ENCODE results near the gene ADAMTSL1. TPM values are rescaled to one million over a fixed set of nuclear protein-coding genes. Genes with fewer than 3 reads are reported as not detected.

Gene ADAMTSL1
- total and polyA plus RNA-seq, 2 of the 8 experiments (the other 6 are each of a cell fraction or from before 2014, with no cell fraction given): 0.84 to 1.1 TPM

DNA sequence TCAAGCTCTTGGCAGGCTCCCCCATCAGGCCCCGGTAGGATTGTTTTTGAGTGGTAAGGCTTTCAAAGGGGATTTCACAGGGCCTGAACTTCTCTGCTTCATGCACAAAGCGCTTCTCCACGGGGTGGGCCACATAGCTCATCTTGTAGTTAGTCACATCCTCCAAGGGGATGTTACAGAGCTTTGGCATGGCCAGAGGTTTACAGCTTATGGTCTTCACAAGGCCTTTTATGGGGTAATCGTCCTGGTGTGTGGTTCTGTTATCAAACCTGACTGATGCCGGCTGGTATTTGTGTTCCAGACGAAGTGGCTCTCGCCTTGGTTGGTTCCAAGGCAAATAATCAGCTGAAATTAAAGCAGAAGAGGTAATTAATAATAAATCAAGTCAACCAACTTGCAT lies 454.8 kb downstream of the ADAMTSL1 start:
- H2BK5ac ChIP-seq (ENCODE audit: low read depth, low read length): no peak overlapping the region
- TF ChIP-seq, protein P1, sequence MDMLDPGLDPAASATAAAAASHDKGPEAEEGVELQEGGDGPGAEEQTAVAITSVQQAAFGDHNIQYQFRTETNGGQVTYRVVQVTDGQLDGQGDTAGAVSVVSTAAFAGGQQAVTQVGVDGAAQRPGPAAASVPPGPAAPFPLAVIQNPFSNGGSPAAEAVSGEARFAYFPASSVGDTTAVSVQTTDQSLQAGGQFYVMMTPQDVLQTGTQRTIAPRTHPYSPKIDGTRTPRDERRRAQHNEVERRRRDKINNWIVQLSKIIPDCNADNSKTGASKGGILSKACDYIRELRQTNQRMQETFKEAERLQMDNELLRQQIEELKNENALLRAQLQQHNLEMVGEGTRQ (IDR thresholded peaks at IDR 0.05; ENCODE audit: low read length): no peak
- no peak for TF ChIP-seq ASH2L (IDR thresholded peaks at IDR 0.05; ENCODE audit: low read length)
- TF ChIP-seq E2F6 (IDR thresholded peaks at IDR 0.05): no peak
- no peak for TF ChIP-seq EGR1 (IDR thresholded peaks at IDR 0.05; ENCODE audit: borderline replicate concordance, low read depth, low read length)
- TF ChIP-seq FOSL1 (IDR thresholded peaks at IDR 0.05; ENCODE audit: insufficient read depth, low read depth, low read length): no peak
- TF ChIP-seq RAD21 (IDR thresholded peaks at IDR 0.05 in 1 of 2, conservative IDR thresholded peaks at IDR 0.05 in 1 of 2; ENCODE audit: low read depth in 2 of 2, low read length in 2 of 2): no peak
- no peak overlapping the region for H3K4me2 ChIP-seq (ENCODE audit: insufficient read depth in 1 of 2, low read depth in 2 of 2, low read length in 2 of 2)
- H3K27me3 ChIP-seq (replicated peaks in 1 of 4; ENCODE audit: control insufficient read depth in 3 of 4, extremely low read depth in 1 of 4, insufficient read depth in 3 of 4, low read length in 3 of 4): no peaks in the 10 kb centered on the region
- WGBS, 2 experiments (ENCODE audit: extremely low coverage in 1 of 2, insufficient coverage in 1 of 2, insufficient read length in 1 of 2, insufficient replicate concordance in 2 of 2, low coverage in 1 of 2, low lambda C conversion rate in 2 of 2, missing lambda C conversion rate in 1 of 2): 90% methylated on average over 7 of the region's 7 CpGs; no CpG with 5 or more reads in 1 of the 2 experiments
- H2BK120ac ChIP-seq (replicated peaks; ENCODE audit: low read depth, low read length): no peak overlapping the region
- no peaks in the 10 kb centered on the region for H4K20me1 ChIP-seq (replicated peaks in 1 of 2; ENCODE audit: control insufficient read depth in 1 of 2, insufficient read depth in 2 of 2, low read length in 2 of 2)
- H3K9me3 ChIP-seq (ENCODE audit: insufficient read depth in 2 of 2, low read depth in 1 of 2, low read length in 1 of 2): no peaks in the 10 kb centered on the region
- no peak overlapping the region for H3K18ac ChIP-seq (ENCODE audit: extremely low read depth, low read length)
- H2BK12ac ChIP-seq (ENCODE audit: low read depth, low read length): no peak overlapping the region
- H3K23ac ChIP-seq (ENCODE audit: insufficient read length): no peak overlapping the region
- ChIA-PET CTCF (ENCODE audit: partially characterized antibody) (interaction anchor here (0.6 to 1.5 kb wide), 4 partner anchors 22 to 1275 kb away, joined by 3 to 4 read pairs (median 4); no protein-coding TSS in a partner anchor), POLR2A (ENCODE audit: partially characterized antibody) (no interaction called here)
- H3K79me1 ChIP-seq (ENCODE audit: low read depth, low read length): no peaks in the 10 kb centered on the region
- no peak overlapping the region for H2AFZ ChIP-seq (ENCODE audit: low read length)
- H3K4ac ChIP-seq (replicated peaks; ENCODE audit: insufficient read length, low read depth, low read length): no peak overlapping the region
- no peak overlapping the region for H2AK5ac ChIP-seq (ENCODE audit: low read depth, low read length)
- H3K4me1 ChIP-seq (replicated peaks in 1 of 4; ENCODE audit: control insufficient read depth in 3 of 4, insufficient read depth in 4 of 4, low read length in 3 of 4): no peaks in the 10 kb centered on the region
- H4K8ac ChIP-seq (ENCODE audit: extremely low read depth, insufficient read depth, low read length): no peak overlapping the region
- no peak overlapping the region for H3K27ac ChIP-seq (ENCODE audit: low read depth, low read length)
- no peak overlapping the region for H3K9ac ChIP-seq (replicated peaks in 1 of 4; ENCODE audit: extremely low read depth in 1 of 4, low read depth in 3 of 4, low read length in 3 of 4)
- no peak overlapping the region for H2BK20ac ChIP-seq (ENCODE audit: low read length)
- no peaks in the 10 kb centered on the region for H3K23me2 ChIP-seq (ENCODE audit: low read depth, low read length)
- H3K36me3 ChIP-seq (ENCODE audit: control insufficient read depth in 2 of 4, insufficient read depth in 4 of 4, low read length in 3 of 4): no peaks in the 10 kb centered on the region
- FAIRE-seq (no peak), DNase-seq (ENCODE audit: low read depth in 1 of 2, low spot score in 2 of 2) (no peak)
- H4K91ac ChIP-seq (replicated peaks; ENCODE audit: insufficient read length, low read length): no peak overlapping the region
- no peaks in the 10 kb centered on the region for H3K79me2 ChIP-seq (ENCODE audit: control insufficient read depth in 1 of 2, insufficient read depth in 2 of 2, low read length in 2 of 2)
- H2BK15ac ChIP-seq (ENCODE audit: low read length): no peak overlapping the region
- no peak overlapping the region for H3K56ac ChIP-seq (replicated peaks; ENCODE audit: insufficient read length, low read depth, low read length)
- H3K14ac ChIP-seq (ENCODE audit: insufficient read length): no peak overlapping the region
- no peak overlapping the region for H3K4me3 ChIP-seq (ENCODE audit: extremely low read depth in 1 of 4, insufficient read depth in 2 of 4, low read depth in 3 of 4, low read length in 4 of 4)
- no peak overlapping the region for H4K5ac ChIP-seq (ENCODE audit: insufficient read length, low read depth, low read length)

Measured in H1 (cell line).